GM23338 (cell line): ENCODE results near the gene SMPDL3A.

Source experiments
- CREB1 ChIP-seq: fragments of 250-450 bp; sonication (Bioruptor Pico); IDR thresholded peaks from 2 replicates; pipeline ENCODE4 v1.5.0; 2020; ENCODE audit warnings: low read depth, mild to moderate bottlenecking, moderate library complexity
- EZH2 ChIP-seq: fragments of 200-600 bp; sonication (generic); IDR thresholded peaks from one replicate; pipeline ENCODE4 v1.8.0; 2017; ENCODE audit warnings: antibody characterized with exemption, mild to moderate bottlenecking, low read depth; ENCODE audit not compliant: unreplicated experiment
- EZH2phosphoT487 ChIP-seq: fragments of 200-600 bp; sonication (generic); IDR thresholded peaks from one replicate; pipeline ENCODE4 v1.8.1; 2018; ENCODE audit warnings: antibody characterized with exemption; ENCODE audit not compliant: unreplicated experiment
- JUNB ChIP-seq: IDR thresholded peaks from one replicate; pipeline ENCODE4 v1.6.1; 2016; ENCODE audit warnings: antibody characterized with exemption; ENCODE audit not compliant: unreplicated experiment
- POLR2AphosphoS5 ChIP-seq: IDR thresholded peaks from 2 replicates; pipeline ENCODE4 v1.6.1; 2016; ENCODE audit warnings: antibody characterized with exemption, low read depth
- TF ChIP-seq, protein P1 (sequence below), 2 experiments: fragments of 200-600 bp in 1 of 2; sonication (generic) in 1 of 2; conservative IDR thresholded peaks; 2 replicates each; pipeline versions ENCODE4 v1.5.1 to v1.6.1; 2016 to 2017; ENCODE audit warnings: antibody characterized with exemption in 2 of 2, low read depth in 2 of 2, mild to moderate bottlenecking in 2 of 2, moderate library complexity in 1 of 2
- TF ChIP-seq, protein P2 (sequence below): IDR thresholded peaks from one replicate; pipeline ENCODE4 v1.6.1; 2018; ENCODE audit warnings: antibody characterized with exemption; ENCODE audit not compliant: unreplicated experiment
- TF ChIP-seq, protein P3 (sequence below): IDR thresholded peaks from 2 replicates; pipeline ENCODE4 v1.6.1; 2016; ENCODE audit warnings: antibody characterized with exemption

DNA sequence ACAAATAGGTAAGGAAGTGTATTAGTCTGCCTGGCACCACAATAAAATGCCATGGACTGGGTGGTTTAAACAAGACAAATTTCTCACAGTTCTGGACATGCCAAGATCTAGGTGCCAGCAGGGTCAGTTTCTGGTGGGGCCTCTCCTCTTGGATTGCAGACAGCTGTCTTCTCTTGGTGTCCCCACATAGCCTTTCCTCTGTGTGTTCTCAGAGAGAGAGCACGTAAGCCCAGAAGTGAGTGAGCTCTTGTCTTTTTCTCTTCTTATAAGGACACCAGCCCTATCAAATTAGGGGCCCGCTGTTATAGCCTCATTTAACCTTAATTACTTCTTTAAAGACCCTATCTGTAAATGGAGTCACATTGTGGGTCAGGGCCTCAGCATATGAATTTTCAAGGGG lies 28.3 kb downstream of the SMPDL3A start:
- TF ChIP-seq, protein P1, sequence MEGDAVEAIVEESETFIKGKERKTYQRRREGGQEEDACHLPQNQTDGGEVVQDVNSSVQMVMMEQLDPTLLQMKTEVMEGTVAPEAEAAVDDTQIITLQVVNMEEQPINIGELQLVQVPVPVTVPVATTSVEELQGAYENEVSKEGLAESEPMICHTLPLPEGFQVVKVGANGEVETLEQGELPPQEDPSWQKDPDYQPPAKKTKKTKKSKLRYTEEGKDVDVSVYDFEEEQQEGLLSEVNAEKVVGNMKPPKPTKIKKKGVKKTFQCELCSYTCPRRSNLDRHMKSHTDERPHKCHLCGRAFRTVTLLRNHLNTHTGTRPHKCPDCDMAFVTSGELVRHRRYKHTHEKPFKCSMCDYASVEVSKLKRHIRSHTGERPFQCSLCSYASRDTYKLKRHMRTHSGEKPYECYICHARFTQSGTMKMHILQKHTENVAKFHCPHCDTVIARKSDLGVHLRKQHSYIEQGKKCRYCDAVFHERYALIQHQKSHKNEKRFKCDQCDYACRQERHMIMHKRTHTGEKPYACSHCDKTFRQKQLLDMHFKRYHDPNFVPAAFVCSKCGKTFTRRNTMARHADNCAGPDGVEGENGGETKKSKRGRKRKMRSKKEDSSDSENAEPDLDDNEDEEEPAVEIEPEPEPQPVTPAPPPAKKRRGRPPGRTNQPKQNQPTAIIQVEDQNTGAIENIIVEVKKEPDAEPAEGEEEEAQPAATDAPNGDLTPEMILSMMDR (conservative IDR thresholded peaks at IDR 0.05; ENCODE audit: low read depth in 2 of 2): no peak
- no peak for TF ChIP-seq POLR2AphosphoS5
- TF ChIP-seq EZH2phosphoT487: no peak
- TF ChIP-seq, protein P2, sequence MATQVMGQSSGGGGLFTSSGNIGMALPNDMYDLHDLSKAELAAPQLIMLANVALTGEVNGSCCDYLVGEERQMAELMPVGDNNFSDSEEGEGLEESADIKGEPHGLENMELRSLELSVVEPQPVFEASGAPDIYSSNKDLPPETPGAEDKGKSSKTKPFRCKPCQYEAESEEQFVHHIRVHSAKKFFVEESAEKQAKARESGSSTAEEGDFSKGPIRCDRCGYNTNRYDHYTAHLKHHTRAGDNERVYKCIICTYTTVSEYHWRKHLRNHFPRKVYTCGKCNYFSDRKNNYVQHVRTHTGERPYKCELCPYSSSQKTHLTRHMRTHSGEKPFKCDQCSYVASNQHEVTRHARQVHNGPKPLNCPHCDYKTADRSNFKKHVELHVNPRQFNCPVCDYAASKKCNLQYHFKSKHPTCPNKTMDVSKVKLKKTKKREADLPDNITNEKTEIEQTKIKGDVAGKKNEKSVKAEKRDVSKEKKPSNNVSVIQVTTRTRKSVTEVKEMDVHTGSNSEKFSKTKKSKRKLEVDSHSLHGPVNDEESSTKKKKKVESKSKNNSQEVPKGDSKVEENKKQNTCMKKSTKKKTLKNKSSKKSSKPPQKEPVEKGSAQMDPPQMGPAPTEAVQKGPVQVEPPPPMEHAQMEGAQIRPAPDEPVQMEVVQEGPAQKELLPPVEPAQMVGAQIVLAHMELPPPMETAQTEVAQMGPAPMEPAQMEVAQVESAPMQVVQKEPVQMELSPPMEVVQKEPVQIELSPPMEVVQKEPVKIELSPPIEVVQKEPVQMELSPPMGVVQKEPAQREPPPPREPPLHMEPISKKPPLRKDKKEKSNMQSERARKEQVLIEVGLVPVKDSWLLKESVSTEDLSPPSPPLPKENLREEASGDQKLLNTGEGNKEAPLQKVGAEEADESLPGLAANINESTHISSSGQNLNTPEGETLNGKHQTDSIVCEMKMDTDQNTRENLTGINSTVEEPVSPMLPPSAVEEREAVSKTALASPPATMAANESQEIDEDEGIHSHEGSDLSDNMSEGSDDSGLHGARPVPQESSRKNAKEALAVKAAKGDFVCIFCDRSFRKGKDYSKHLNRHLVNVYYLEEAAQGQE: no peak
- TF ChIP-seq CREB1 (CRISPR knock-in tag): no peak
- TF ChIP-seq JUNB: no peak
- TF ChIP-seq, protein P3, sequence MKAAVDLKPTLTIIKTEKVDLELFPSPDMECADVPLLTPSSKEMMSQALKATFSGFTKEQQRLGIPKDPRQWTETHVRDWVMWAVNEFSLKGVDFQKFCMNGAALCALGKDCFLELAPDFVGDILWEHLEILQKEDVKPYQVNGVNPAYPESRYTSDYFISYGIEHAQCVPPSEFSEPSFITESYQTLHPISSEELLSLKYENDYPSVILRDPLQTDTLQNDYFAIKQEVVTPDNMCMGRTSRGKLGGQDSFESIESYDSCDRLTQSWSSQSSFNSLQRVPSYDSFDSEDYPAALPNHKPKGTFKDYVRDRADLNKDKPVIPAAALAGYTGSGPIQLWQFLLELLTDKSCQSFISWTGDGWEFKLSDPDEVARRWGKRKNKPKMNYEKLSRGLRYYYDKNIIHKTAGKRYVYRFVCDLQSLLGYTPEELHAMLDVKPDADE: no peak
- no peak for TF ChIP-seq EZH2
